Smooth muscle cell (in vitro differentiated cells): ENCODE data around the gene GSTK1. TPM values are rescaled to one million over a fixed set of nuclear protein-coding genes. Genes with fewer than 3 reads are reported as not detected.

ENCODE experiments used
- DNase-seq: peaks from one replicate; lab custom pipeline; 2025; ENCODE audit not compliant: unreplicated experiment; lab: John Stamatoyannopoulos, UW
- H2AFZ ChIP-seq: fragments of 200-600 bp; sonication (generic); 2 replicates; pipeline ENCODE4 v1.6.0; 2016; ENCODE audit warnings: antibody characterized with exemption, low read depth, mild to moderate bottlenecking
- H3F3A ChIP-seq: fragments of 200-600 bp; sonication (generic); 2 replicates; pipeline ENCODE4 v1.6.0; 2017; ENCODE audit warnings: antibody characterized with exemption, low read depth
- H3K27ac ChIP-seq: fragments of 200-600 bp; sonication (generic); 2 replicates; pipeline ENCODE4 v1.5.1; 2016; ENCODE audit warnings: low read depth, mild to moderate bottlenecking
- H3K27me3 ChIP-seq: fragments of 200-600 bp; sonication (generic); 2 replicates; pipeline ENCODE4 v1.6.1; 2016; ENCODE audit warnings: low read depth, mild to moderate bottlenecking
- H3K36me3 ChIP-seq: fragments of 200-600 bp; sonication (generic); 2 replicates; pipeline ENCODE4 v1.5.1; 2016; ENCODE audit warnings: low read depth
- H3K4me1 ChIP-seq: fragments of 200-600 bp; sonication (generic); 2 replicates; pipeline ENCODE4 v1.5.1; 2016; ENCODE audit warnings: low read depth
- H3K4me2 ChIP-seq: fragments of 200-600 bp; sonication (generic); 2 replicates; pipeline ENCODE4 v1.6.0; 2016; ENCODE audit warnings: mild to moderate bottlenecking
- H3K4me3 ChIP-seq: fragments of 200-600 bp; sonication (generic); 2 replicates; pipeline ENCODE4 v1.5.1; 2016; ENCODE audit warnings: mild to moderate bottlenecking
- H3K79me2 ChIP-seq: fragments of 200-600 bp; sonication (generic); 2 replicates; pipeline ENCODE4 v1.6.0; 2016; ENCODE audit warnings: low read depth, mild to moderate bottlenecking
- H3K9ac ChIP-seq: fragments of 200-600 bp; sonication (generic); 2 replicates; pipeline ENCODE4 v1.6.0; 2016; ENCODE audit warnings: low read depth
- H3K9me3 ChIP-seq: fragments of 200-600 bp; sonication (generic); replicated peaks from 2 replicates; pipeline ENCODE4 v1.5.1; 2016; ENCODE audit warnings: low read depth
- H4K20me1 ChIP-seq: fragments of 200-600 bp; sonication (generic); 2 replicates; pipeline ENCODE4 v1.6.0; 2016; ENCODE audit warnings: low read depth
- WGBS: methylation state at CpG from one replicate; pipeline ENCODE4 v1.1.7; 2016; ENCODE audit warnings: low lambda C conversion rate; 5-methylcytosine and 5-hydroxymethylcytosine counted together
- polyA plus RNA-seq: library from polyadenylated mRNA; unstranded; fragments of >200 nt; fragmentation: Nextera tagmentation; extraction: Ambion mirVana; gene quantifications from 2 replicates; pipeline ENCODE4 v1.2.1, GENCODE V29; 2016
- total RNA-seq: library from RNA; depleted of rRNA; stranded (reverse); fragments of >200 nt; gene quantifications from 2 replicates; pipeline ENCODE4 v1.2.3, GENCODE V29; 2014
- TF ChIP-seq, protein P1 (sequence below): fragments of 200-600 bp; sonication (generic); IDR thresholded peaks from 2 replicates; pipeline ENCODE4 v1.5.1; 2017; ENCODE audit warnings: borderline replicate concordance, mild to moderate bottlenecking, antibody characterized with exemption; ENCODE audit not compliant: insufficient read depth, poor library complexity, severe bottlenecking

The GSTK1 gene
- total and polyA plus RNA-seq, 2 experiments from 2014 or later, result 105 to 158 TPM

DNA sequence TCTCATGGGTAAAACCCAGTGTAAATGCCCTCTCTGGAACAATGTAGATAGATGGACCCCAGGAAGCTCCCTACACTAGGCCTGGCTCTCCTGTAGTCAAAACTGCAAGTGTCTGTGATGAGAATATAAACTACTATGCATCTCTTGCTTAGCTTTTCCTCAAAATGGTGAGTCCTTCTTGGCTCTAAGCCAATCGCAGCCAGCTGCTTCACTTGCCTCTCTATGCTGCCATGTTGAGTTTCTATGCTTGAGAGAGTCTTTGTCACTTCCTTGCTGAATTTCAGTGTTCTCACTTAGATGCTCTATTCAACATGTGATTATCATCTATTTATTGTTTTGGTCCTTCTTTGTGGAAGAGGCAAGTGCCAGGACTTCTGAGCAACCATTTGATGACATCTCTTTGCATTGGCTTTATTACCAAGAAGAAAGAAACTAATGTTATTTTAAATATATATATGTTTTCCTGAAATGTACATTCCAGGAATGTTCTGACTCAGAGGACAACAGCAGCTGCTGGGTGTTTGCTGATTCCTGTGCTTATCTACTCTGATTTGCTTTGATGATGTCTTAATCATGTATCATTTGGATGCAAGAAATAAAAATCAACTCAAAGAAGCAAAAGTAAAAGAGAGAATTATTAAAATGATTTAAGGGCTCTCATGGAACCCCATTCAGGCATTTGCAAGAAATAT lies 24.8 kb upstream of the GSTK1 start:
- 94% methylated on average over 1 of the region's 1 CpG for WGBS
- Histone ChIP-seq H3K4me3 (no peak overlapping the region), H3K9ac (no peak overlapping the region), H3K27ac (no peak overlapping the region), H4K20me1 (no peaks in the 10 kb centered on the region), H3K4me1 (peaks cover 4% of the 10 kb centered on the region), H2AFZ (no peak overlapping the region), H3K27me3 (no peaks in the 10 kb centered on the region), H3K79me2 (no peaks in the 10 kb centered on the region), H3K36me3 (no peaks in the 10 kb centered on the region), H3K4me2 (no peak overlapping the region), H3K9me3 (peaks cover 4% of the 10 kb centered on the region), H3F3A (no peaks in the 10 kb centered on the region)
- DNase-seq, result no peak
- TF ChIP-seq, protein P1, sequence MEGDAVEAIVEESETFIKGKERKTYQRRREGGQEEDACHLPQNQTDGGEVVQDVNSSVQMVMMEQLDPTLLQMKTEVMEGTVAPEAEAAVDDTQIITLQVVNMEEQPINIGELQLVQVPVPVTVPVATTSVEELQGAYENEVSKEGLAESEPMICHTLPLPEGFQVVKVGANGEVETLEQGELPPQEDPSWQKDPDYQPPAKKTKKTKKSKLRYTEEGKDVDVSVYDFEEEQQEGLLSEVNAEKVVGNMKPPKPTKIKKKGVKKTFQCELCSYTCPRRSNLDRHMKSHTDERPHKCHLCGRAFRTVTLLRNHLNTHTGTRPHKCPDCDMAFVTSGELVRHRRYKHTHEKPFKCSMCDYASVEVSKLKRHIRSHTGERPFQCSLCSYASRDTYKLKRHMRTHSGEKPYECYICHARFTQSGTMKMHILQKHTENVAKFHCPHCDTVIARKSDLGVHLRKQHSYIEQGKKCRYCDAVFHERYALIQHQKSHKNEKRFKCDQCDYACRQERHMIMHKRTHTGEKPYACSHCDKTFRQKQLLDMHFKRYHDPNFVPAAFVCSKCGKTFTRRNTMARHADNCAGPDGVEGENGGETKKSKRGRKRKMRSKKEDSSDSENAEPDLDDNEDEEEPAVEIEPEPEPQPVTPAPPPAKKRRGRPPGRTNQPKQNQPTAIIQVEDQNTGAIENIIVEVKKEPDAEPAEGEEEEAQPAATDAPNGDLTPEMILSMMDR, result no peak

DNA sequence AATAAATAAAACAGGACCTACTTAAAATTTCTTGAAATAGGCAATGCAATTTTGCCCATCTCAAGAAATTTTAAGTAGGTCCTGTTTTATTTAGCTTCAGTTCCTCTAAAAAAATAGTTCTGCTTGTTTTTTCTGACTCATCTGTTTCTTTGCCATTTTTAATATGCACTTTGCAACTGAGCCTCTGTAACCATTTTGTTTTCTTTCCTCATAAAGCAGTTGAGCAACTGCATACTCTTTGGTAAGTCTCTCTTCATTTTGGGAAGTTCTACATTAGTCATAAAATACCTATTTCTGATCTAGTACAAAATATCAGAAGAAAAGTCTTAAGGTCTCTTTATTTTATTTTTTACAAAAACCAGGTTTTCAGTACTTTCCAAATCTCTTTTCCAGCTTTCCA lies 23.4 kb upstream of the GSTK1 start:
- no peak for DNase-seq
- Histone ChIP-seq H3K27me3 (no peaks in the 10 kb centered on the region), H3K4me1 (peaks cover 4% of the 10 kb centered on the region), H3K27ac (peak overlapping the region; percentile 89), H3K4me3 (no peak overlapping the region), H2AFZ (no peak overlapping the region), H3K36me3 (no peaks in the 10 kb centered on the region), H3F3A (no peaks in the 10 kb centered on the region), H3K79me2 (no peaks in the 10 kb centered on the region), H3K9ac (peak overlapping the region; percentile 30), H4K20me1 (no peaks in the 10 kb centered on the region), H3K9me3 (peaks cover 4% of the 10 kb centered on the region), H3K4me2 (peak overlapping the region; percentile 52)
- TF ChIP-seq, protein P1, result no peak

DNA sequence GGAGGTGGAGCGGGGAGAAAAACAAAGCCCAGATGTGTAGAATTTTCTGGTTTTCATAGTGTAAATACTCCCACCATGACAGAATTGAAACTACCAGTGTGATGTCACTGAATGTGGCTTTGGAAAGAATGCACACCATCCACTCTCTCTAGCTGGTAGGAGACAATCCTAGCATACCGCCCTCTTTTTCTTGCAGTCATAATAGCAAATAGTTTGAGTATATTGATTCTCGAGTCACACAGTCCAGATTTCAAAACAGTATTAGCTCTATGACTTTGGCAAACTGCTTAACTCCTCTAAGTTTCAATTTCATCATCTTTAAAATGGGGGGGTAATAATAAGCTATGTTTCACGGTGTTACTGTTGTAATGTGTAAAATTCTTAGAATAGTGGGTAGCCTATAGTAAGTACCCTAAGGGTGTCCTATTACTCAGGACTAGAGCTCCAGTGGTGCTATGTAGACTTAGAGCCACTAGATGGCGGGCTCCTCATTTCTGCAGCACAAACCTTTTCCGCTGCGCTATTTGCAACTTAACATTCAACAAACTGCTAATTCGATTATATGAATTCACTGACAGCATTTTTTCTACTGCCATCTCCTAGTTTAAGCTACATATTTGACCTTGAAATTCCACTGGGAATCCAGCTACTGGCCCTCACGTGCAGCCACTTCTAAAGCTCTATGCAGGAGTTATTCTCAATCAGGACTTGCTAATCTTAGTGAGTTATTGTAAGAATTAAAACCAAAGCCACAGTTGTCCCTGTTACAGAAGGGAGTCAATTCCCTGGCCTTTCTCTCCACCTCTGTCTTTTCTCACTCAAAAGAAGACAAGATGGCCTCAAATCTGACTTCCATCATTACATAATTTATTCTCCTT lies 22.7 kb upstream of the GSTK1 start:
- 13% methylated on average over 9 of the region's 9 CpGs for WGBS
- TF ChIP-seq, protein P1, result peak; percentile 93
- H3K9ac ChIP-seq, result peak overlapping the region; percentile 30
- peak; percentile 2 for DNase-seq
- H3K27ac ChIP-seq, result peak overlapping the region; percentile 89
- H2AFZ ChIP-seq, result peak overlapping the region; percentile 11
- no peaks in the 10 kb centered on the region for H4K20me1 ChIP-seq
- H3K4me1 ChIP-seq, result peaks cover 4% of the 10 kb centered on the region
- no peaks in the 10 kb centered on the region for H3K79me2 ChIP-seq
- H3F3A ChIP-seq, result no peaks in the 10 kb centered on the region
- peak overlapping the region; percentile 52 for H3K4me2 ChIP-seq
- no peaks in the 10 kb centered on the region for H3K27me3 ChIP-seq
- no peaks in the 10 kb centered on the region for H3K36me3 ChIP-seq
- H3K4me3 ChIP-seq, result peak overlapping the region; percentile 8
- peaks cover 4% of the 10 kb centered on the region for H3K9me3 ChIP-seq
